ENCODE measurements around the gene FMN1. TPM values are rescaled to one million over a fixed set of nuclear protein-coding genes. Genes with fewer than 3 reads are reported as not detected.

Gene FMN1
- total and polyA plus RNA-seq, 10 of the 15 experiments (the other 5 are each of a cell fraction or from before 2014, with no cell fraction given), result 0.05 to 0.16 (median 0.08) TPM; not detected in 4

- no peak for TF ChIP-seq ETV6 (conservative IDR thresholded peaks at IDR 0.05 in 1 of 2, IDR thresholded peaks at IDR 0.05 in 1 of 2; ENCODE audit: borderline replicate concordance in 1 of 2, low read depth in 1 of 2)
- no peak for TF ChIP-seq TCF7 (IDR thresholded peaks at IDR 0.05; ENCODE audit: borderline replicate concordance)
- no peak for TF ChIP-seq CHD4 (IDR thresholded peaks at IDR 0.05)
- TF ChIP-seq SMAD1 (IDR thresholded peaks at IDR 0.05; ENCODE audit: low read depth, partially characterized antibody), result no peak
- TF ChIP-seq PAX5 (IDR thresholded peaks at IDR 0.05; ENCODE audit: borderline replicate concordance, low read depth, low read length), result 0 out of 2 replicates have a peak, but pooled peaks have one; percentile 27
- TF ChIP-seq NFIC (IDR thresholded peaks at IDR 0.05; ENCODE audit: low read depth, low read length), result no peak
- TF ChIP-seq SMAD5 (IDR thresholded peaks at IDR 0.05; ENCODE audit: low read depth), result no peak
- TF ChIP-seq IKZF2 (IDR thresholded peaks at IDR 0.05), result peak in 1 of 2 experiments; percentile 42; a peak in 1 of 4 replicates
- no peak for TF ChIP-seq KAT2A (conservative IDR thresholded peaks at IDR 0.05; ENCODE audit: control insufficient read depth, low read depth, low read length)
- TF ChIP-seq POLR2A (IDR thresholded peaks at IDR 0.05; ENCODE audit: low read depth, low read length), result no peak
- TF ChIP-seq PKNOX1 (IDR thresholded peaks at IDR 0.05), result no peak
- TF ChIP-seq SREBF1 (IDR thresholded peaks at IDR 0.05; ENCODE audit: low read length), result no peak
- TF ChIP-seq SMC3 (IDR thresholded peaks at IDR 0.05; ENCODE audit: borderline replicate concordance, low read length), result no peak
Measured at GRCh38 chr15:33168444-33168843, 26.1 kb downstream of the FMN1 start (continued).

GRCh38 chr15:33163816-33164215 is 30.7 kb downstream of the FMN1 start:
- no TSS peak for BruUV-seq (replicated peaks)
- ChIA-PET SMC1A (ENCODE audit: uncharacterized antibody, unreplicated experiment) (interaction anchor here (0.6 to 1.5 kb wide), 3 partner anchors 37 to 574 kb away, joined by 3 read pairs; no protein-coding TSS in a partner anchor), POLR2A (no interaction called here), CTCF (interaction anchor here (1.2 kb wide), 1 partner anchor 25 kb away, joined by 4 read pairs; no protein-coding TSS in a partner anchor), RAD21 (ENCODE audit: unreplicated experiment) (no interaction called here)
- no peaks in the 10 kb centered on the region for H4K20me1 ChIP-seq (ENCODE audit: control insufficient read depth, insufficient read depth)
- no peaks in the 10 kb centered on the region for H3K27me3 ChIP-seq (replicated peaks in 1 of 2; ENCODE audit: control insufficient read depth in 2 of 2, insufficient read depth in 2 of 2, low read length in 1 of 2)
- H3K27ac ChIP-seq (ENCODE audit: control insufficient read depth, insufficient read depth), result no peak overlapping the region
- H3K9me3 ChIP-seq (replicated peaks; ENCODE audit: control insufficient read depth, insufficient read depth, low read length), result peaks cover 8% of the 10 kb centered on the region; the same call in 1 of the 3 replicates
- intact Hi-C loops (cut with micrococcal nuclease; ENCODE audit: unreplicated experiment), result loop anchor here (5.0 kb wide), 1 partner anchor 38 kb away; no protein-coding TSS in a partner anchor
- no peak overlapping the region for H3K4me2 ChIP-seq (ENCODE audit: control insufficient read depth, insufficient read depth)
- no peak overlapping the region for H2AFZ ChIP-seq (ENCODE audit: control insufficient read depth, low read depth, low read length)
- no peak overlapping the region for H3K9ac ChIP-seq (ENCODE audit: control insufficient read depth, insufficient read depth, low read length)
- TF ChIP-seq NR2C2 (IDR thresholded peaks at IDR 0.05; ENCODE audit: borderline replicate concordance, control insufficient read depth, insufficient read length, low read depth) (no peak), SP1 (IDR thresholded peaks at IDR 0.05; ENCODE audit: low read depth, low read length) (no peak), TAF1 (IDR thresholded peaks at IDR 0.05; ENCODE audit: borderline replicate concordance, low read depth, low read length) (no peak), KAT2A (conservative IDR thresholded peaks at IDR 0.05; ENCODE audit: control insufficient read depth, low read depth, low read length) (no peak)
- DNase-seq (ENCODE audit: low read depth, low spot score) (no peak), ATAC-seq (no peak), FAIRE-seq (no peak)
- H3K4me3 ChIP-seq, result no peak overlapping the region
- 87% methylated on average over 3 of the region's 3 CpGs for WGBS (ENCODE audit: insufficient coverage, insufficient replicate concordance, low lambda C conversion rate, missing lambda C conversion rate)
- no peaks in the 10 kb centered on the region for H3K36me3 ChIP-seq (ENCODE audit: control insufficient read depth in 2 of 2, insufficient read depth in 2 of 2, low read length in 1 of 2)
- no peaks in the 10 kb centered on the region for H3K79me2 ChIP-seq (ENCODE audit: control insufficient read depth, insufficient read depth, low read length)
- in situ Hi-C loops (cut with MboI), result no loop called here
- peaks cover 17% of the 10 kb centered on the region for H3K4me1 ChIP-seq (ENCODE audit: control insufficient read depth, insufficient read depth, low read length)

All from GM12878 (cell line).